Smooth muscle cell of the brain vasculature (primary cell): ENCODE data around the gene TBC1D12.
"Not testable (repeated sequence)": the region's sequence is repeated elsewhere in the genome, so short reads cannot be mapped to it uniquely, and the experiment has no call there.

Source experiments
- DNase-seq: peaks from one replicate; pipeline ENCODE4 v3.0.0-alpha.2; 2012; ENCODE audit warnings: low read depth, low spot score

Gene TBC1D12

DNA sequence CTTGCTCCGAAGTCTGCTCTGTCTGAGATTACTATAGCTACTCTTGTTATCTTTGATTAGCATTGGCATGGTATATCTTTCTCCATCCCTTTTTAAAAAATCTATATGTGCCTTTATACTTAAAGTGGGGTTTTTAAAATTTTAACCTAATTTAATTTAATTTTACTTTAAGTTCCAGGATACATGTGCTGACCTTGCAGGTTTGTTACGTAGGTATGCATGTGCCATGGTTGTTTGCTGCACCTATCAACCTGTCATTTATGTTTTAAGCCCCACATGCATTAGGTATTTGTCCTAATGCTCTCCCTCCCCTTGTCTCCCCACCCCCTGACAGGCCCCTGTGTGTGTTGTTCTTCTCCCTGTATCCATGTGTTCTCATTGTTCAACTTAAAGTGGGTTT, 54.6 kb downstream of the TBC1D12 start:
- no peak for DNase-seq

DNA sequence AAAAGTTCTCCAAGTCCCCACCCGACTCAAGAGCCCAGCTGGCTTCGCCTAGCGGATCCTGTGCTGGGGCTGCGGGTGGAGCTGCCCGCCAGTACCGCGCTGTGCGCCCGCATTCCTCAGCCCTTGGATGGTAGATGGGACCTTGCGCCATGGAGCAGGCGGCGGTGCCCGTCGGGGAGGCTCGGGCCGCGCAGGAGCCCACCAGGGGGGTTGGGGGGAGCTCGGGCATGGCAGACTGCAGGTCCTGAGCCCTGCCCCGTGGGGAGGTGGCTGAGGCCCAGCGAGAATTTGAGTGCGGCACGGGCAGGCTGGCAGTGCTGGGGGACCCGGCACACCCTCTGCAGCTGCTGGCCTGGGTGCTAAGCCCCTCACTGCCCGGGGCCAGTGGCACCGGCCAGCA, 57.0 kb downstream of the TBC1D12 start:
- DNase-seq = no peak

DNA sequence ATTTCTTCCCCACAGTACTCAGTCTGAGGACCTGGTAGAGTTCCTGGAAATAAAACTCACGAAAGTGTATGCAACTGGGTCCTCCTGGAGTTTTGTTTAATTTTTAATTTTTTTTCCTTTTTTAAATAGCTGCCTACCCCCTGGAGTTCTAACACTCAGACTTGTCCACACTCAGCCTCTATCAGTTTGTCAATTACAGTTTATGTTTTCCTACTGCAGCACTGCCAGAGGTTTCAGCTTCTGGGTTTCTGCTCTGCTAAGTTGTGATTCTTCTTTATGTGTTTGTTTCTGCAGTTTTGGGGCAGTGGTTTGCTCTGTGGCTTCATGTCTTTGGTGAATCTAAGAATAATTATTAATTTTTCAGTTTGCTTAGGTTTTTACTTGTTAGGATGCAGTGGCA, 59.2 kb downstream of the TBC1D12 start:
- no peak for DNase-seq

DNA sequence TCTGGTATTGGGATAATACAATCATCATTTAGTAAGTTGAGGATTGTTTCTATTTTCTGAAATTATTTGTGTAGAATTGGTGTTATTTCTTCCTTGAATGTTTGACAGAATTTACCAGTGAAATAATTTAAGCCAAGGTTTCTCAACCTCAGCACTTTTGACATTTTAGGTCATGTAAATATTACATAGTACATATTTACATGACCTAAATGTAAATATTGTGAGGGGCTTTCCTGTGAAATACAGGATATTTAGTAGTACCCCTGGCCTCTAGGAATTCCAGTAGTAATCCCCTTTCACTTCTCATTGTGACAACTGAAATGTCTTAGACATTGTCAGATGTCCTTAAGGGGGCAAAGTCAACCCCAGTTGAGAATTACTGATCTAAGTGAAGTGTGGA, 59.8 kb downstream of the TBC1D12 start:
- DNase-seq = no peak

DNA sequence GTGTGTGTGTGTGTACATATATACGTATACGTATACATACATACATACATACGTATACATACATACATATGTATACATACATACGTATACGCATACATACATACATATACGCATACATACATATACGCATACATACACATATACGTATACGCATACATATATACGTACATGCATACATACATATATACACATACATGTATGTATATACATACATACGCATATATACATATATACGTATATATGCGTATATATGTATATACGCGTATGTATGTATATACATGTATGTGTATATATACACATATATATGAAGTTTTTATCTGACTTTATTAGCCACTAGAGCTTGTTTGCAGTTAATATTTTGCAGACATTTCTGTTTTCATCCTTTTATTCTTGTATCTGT, 63.3 kb downstream of the TBC1D12 start:
- no peak for DNase-seq

DNA sequence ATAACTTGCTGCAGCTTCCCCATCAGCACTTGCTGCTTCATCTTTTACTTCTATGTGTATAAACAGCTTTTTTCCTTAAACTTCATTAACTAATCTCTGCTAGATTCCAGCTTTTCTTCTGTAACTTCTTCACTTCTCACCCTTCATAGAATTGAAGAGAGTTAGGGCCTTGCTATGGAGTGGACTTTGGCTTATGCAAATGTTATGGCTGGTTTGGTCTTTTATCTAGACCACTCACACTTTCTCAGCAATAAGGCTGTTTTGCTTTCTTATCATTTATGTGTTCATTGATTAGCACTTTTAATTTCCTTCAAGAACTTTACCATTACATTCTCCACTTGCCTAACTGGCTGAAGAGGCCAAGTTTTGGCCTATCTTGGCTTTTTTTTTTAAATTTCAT, 79.1 kb downstream of the TBC1D12 start:
- DNase-seq = no peak

DNA sequence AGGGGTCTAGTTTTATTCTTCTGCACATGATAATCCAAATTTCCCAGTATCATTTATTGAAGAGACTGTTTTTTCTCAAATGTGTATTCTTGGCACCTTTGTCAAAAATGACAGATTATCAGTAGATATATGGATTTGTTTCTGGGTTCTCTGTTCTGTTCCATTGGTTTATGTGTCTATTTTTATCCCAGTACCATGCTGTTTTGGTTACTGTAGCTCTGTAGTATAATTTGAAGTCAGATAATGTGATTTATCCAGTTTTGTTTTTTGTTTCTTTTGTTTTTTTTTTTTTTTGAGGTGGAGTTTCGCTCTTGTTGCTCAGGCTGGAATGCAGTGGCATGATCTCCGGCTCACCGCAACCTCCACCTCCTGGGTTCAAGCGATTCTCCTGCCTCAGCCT, 81.6 kb downstream of the TBC1D12 start:
- DNase-seq = no peak

DNA sequence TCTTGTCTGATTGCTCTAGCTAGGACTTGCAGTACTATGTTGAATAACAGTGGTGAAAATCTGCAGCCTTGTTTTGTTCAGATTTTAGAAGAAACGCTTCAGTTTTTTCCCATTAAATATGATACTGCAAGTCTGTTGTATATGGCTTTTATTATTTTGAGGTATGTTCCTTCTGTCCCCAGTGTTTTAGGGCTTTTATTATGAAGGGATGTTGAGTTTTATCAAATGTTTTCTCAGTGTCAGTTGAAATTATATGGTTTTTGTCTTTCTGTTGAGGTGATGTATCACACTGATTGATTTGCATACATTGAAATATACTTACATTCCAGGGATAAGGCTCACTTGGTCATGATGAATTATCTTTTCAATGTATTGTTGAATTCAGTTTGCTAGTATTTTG, 82.8 kb downstream of the TBC1D12 start:
- no peak for DNase-seq

DNA sequence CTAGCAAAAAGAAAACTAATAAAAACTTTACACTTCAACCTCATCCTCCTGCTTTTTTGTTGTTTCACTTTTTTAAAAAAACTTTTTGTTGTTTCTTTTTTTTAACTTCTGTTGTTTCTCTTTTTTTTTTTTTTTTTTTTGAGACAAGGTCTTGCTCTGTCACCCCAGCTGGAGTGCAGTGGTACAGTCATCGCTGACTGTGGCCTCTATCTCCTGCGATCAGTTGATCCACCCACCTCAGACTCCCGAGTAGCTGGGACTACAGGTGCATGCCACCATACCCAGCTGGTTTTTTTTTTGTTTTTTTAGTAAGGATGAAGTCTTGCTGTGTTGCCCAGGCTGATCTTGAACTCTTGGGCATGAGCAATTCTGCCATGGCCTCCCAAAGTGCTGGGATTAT, 85.2 kb downstream of the TBC1D12 start:
- no peak for DNase-seq

DNA sequence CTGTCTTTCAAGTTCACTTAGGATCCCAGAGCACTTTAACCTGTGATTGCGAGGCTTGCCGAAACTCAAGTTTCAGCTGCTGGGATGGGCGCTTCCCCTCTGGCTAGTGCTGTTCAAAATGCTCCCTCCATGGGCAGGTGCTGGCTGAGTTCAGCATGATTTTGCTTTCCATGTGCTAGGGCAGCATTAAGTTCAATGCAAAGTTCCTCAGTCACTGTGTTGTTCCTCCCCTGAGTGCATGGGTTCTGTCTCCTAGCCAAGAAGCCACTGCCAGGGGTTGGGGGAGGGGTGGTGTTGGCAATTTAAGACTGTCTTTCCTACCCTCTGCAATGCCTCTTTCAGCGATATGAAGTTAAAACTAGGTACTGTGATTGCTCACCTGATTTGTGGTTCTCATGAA, 86.8 kb downstream of the TBC1D12 start:
- DNase-seq = no peak

DNA sequence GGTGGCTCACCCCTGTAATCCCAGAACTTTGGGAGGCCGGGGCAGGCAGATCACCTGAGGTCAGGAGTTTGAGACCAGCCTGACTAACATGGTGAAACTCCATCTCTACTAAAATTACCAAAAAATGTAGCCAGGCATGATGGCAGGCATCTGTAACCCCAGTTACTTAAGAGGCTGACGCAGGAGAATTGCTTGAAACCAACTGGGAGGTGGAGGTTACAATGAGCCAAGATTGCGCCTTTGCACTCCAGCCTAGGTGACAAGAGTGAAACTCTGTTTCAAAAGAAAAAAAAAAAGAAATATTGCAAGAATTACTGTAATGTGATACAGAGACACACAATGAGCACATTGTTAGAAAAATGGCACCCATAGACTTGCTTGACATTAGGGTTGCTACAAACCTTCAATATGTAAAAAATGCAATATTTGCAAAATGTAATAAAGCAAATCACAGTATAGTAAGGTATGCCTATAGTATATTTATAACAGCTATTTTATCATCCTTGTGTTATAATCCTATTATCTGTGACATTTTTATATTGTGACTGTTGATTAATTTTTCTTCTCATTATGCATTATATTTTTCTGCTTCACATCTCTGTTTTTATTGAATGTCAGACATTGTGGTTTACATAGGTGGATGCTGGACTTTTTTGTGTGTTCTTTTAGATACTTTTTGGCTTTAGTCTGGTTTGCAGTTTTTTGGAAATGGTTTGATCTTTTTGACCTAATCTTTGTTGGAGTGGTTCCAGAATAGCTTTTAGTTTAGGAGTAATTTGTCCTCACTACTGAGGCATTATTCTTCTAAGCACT, 87.8 kb downstream of the TBC1D12 start:
- no peak for DNase-seq

DNA sequence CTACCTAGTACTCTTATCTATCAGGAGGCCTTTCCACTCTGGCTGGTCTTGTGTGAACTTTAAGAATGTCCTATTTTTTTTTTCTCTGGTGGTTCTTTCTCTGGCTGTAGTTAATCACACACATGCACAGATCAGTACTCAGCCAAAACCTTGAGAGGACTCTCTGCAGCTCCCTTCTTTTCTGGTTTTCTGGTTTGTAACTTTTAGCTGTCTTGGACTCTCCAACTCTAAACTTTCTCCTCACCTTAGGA, 88.4 kb downstream of the TBC1D12 start:
- DNase-seq = no peak

DNA sequence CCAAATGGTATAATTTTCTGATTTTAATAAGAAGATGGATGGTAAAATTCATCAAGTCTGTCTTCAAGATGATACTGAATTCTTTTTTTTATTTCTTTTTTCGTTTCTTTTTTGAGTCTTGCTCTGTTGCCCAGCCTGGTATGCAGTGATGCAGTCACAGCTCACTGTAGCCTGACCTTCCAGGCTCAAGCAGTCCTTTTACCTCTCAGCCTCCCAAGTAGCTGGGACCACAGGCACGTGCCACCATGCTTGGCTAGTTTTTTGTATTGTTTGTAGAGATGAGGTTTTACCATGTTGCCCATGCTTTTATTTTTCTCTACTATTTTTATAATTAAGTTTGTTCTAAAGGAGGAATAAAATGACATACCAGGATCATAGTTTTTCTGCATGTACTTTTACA, 91.1 kb downstream of the TBC1D12 start:
- no peak for DNase-seq

DNA sequence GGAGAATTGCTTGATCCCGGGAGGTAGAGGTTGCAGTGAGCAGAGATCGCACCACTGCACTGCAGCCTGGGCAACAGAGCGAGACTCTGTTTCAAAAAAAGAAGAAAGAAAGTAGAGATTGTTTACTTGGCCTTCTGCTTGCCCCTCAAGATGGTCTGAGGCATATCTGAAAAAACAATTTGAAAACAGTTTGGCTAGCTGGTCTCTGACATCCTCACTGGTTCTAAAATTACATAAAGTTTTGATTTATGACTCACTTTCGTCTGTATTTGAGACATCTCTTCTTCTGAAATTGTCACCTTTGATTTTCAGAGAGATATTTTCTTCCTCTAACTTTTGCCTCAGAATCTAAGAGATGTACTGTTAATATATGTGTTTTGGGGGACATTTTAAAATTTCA, 93.7 kb downstream of the TBC1D12 start:
- DNase-seq = peak; percentile 24

DNA sequence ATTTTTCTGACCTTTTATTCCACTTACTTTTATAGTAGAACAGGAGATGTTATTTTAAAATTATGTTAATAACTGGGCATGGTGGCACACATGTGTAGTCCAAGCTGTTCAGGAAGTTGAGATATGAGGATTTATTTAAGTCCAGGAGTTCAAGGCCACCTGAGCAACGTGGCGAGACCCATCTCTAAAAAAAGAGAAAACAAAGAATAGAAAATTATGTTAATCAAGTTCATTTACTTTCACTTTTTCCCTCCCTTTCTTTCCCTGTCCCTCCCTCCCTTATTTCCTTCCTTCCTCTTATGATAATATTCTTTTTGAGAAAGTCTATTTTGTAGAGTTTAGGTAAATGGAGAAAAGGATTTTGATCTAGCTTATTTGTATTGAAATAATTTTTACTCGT, 94.3 kb downstream of the TBC1D12 start:
- no peak for DNase-seq

DNA sequence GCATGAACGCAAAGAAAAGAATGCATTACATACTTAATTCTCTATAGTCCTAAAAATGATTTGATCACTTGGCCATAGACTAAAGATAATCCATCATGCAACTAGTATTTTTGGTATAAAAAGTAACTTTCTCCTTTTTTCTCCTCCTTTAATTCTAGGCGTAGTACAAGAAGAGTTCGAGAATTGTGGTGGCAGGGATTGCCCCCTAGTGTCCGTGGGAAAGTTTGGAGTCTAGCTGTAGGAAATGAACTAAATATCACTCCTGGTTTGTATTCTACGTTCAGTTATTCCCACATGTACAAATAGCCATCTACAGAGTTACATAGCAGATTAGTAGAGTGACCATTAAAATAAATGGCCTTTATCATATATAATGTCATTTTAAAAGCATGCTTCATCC, 97.7 kb downstream of the TBC1D12 start:
- DNase-seq = no peak

DNA sequence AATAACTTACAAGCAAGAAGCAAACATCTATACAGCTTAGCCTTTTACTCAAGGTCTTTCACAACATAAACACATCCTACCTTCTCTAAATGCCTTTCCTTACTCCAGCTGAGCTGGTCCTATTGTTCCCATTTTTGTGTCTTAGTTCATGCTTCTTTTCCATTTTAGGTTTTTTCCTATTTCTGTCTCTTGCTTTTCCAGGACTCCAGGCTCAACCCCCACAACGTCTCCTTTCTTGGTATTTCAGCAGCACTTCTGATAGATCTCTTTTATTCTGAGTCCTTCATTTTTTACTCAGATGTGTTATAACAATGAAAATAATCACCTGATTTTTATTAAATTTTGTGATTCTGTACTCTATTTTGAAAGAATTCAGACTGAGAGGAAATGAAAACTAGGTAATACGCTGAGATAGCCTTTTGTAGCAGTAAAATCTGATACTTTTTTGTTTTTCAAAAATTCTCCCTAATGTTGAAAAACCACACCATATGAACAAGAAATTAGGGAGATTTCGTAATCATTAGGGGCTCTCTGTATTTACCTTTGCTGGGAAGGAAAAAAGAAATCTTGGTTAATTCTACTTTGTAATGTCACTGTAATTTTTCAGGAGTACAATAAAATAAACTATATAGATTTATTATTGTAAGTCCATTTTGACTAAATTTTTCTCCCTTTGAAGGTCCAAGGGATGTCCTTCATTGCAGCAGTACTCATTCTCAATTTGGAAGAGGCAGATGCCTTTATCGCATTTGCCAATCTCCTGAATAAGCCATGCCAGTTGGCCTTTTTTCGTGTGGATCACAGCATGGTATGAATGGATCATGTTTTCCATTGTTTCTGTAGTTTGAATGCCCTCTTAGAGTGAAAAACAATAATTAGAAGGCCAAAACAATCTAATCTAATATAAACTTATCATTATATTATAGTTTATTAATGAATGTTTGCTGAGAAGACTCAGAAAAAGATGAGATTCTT, 119.2 kb downstream of the TBC1D12 start:
- no peak for DNase-seq

DNA sequence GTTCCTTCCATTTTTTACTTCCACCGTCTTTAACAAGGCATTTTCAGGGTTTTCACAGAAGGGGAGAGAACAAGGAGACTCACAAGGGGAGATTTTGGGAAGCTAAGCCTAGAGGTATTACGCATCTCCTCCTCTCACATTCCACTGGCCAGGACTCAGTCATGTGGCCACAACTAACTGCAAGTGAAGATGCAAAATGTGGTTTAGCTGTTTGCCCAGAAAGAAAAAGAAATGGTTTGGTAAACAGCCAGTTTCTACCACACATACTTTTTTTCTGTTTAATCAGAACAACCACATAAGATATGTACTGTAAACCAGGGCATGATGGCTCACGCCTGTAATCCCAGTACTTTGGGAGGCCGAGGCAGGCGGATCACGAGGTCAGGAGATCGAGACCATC, 121.8 kb downstream of the TBC1D12 start:
- DNase-seq = no peak

DNA sequence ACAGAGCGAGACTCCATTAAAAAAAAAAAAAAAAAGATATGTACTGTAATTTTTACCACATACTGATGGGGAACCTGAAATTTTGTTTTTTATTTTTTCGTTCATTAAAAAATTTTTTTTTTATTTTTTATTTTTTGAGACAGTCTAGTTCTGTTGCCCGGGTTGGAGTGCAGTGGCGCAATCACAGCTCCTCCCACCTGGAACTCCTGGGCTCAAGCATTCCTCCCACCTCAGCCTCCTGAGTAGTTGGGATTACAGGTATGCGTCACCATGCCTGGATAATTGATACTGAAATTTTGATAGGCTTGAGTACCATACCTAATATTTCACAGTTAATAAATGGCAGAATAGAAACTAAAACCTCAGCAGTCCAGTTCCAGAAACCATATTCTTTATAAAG, 122.4 kb downstream of the TBC1D12 start:
- DNase-seq = no peak

DNA sequence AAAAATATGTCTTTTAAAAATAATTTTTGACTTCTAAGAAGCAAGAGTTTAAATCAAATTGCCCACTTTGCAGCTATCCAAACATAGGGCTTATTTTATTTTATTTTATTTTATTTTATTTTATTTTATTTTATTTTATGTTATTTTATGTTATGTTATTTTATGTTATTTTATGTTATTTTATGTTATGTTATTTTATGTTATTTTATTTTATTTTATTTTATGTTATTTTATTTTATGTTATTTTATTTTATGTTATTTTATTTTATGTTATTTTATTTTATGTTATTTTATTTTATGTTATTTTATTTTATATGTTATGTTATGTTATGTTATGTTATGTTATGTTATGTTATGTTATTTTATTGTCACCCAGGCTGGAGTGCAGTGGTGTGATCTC, 129.2 kb downstream of the TBC1D12 start:
- DNase-seq = not testable (repeated sequence)

DNA sequence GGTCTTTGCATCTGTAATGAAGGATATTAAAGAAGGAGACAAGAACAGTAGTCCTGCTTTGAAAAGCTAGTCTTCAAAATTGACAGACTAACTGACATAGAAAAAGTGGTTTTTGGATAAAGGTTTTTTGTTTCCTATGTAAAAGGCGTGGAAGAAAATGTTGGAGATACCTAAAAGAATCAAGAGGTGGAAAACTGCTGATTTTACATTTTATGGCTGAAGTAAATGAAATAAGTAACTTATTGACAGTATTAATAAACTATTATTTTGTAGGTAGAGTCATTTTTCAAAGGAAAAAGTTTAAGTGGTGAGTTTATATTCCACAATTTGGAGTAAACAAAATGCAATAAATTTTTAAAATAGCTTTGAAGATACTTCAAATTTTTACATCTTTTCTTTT, 130.7 kb downstream of the TBC1D12 start:
- no peak for DNase-seq

DNA sequence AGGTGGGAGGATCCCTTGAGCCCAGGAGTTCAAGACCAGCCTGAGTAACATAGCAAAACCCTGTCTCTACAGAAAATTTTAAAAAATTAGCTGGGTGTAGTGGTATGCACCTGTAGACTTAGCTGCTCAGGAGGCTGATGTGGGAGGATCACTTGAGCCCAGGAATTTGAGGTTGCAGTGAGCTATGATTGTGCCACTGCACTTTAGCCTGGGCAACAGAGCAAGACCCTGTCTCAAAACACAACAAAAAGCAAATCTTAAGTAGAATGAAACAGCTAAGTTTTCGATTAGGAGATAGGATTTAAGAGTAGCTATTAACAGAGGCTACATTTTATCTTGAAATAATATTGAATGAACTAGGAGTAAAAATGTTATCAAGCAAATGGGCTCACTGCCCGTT, 139.9 kb downstream of the TBC1D12 start:
- not testable (repeated sequence) for DNase-seq

DNA sequence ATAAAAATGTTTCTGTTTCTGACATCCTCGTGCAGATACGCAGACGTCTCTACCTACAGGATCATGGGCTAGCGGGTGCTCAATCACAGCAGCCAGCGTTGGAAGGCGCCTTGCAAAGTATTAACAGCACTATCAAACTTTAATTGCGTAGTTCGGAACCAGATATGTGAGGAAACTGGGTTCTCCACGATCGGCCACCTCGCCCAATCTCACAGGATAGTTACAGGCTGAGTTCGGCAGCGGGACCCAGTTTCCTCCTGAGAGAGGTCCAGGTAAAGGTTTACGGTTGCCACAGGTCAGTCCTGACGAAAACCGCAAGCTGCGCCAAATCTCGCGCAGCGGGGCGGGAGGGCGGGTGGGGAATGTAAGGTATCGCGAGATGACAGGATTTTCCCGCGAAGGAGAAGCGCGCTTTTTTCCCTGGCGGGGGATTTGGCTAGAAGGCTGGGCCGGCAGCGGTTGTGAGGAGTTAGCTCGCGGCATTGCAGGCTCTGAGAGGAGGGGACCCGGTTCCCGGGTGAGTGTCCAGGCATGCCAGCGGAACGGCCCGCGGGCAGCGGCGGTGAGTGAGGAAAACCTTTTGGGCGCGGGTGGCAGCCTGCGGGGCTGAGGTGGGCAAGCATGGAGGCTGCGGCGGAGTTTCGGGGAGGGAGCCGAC, 143.2 kb downstream of the TBC1D12 start, which contains the start of gene HELLS:
TSS of gene HELLS (plus strand) at position 398 of the 658 bp plus-strand sequence. CDS start at position 532, 134 bp downstream.
- DNase-seq = peak; percentile 62
